Hematopoietic multipotent progenitor cell treated with erythropoietin and hydrocortisone succinate and interleukin-3 and kit ligand, for 4 days (in vitro differentiated cells): ENCODE measurements around the gene CEP131.

Source experiments
- DNase-seq: peaks from one replicate; pipeline ENCODE4 v3.0.0-alpha.2; 2015

CEP131 gene

GRCh38 chr17:81251094-81251708 lies 28.4 kb upstream of the CEP131 start:
- DNase-seq = no peak

- no peak for DNase-seq
These were observed 27.7 kb upstream of the CEP131 start for GRCh38 chr17:81250286-81251093.

GRCh38 chr17:81249223-81250040 lies 26.7 kb upstream of the CEP131 start:
- peak; percentile 42 for DNase-seq

- no peak for DNase-seq
These were observed 25.9 kb upstream of the CEP131 start for GRCh38 chr17:81248649-81249048.

- no peak for DNase-seq
These were observed 24.7 kb upstream of the CEP131 start for GRCh38 chr17:81247339-81247990.

- DNase-seq = no peak
These were observed 24.0 kb upstream of the CEP131 start for GRCh38 chr17:81246679-81247338.

GRCh38 chr17:81246343-81246670 lies 23.5 kb upstream of the CEP131 start:
- DNase-seq = no peak

- no peak for DNase-seq
These were observed 23.0 kb upstream of the CEP131 start for GRCh38 chr17:81245665-81246342.

- DNase-seq = no peak
These were observed 22.4 kb upstream of the CEP131 start for GRCh38 chr17:81245024-81245664.

GRCh38 chr17:81244358-81245023 lies 21.7 kb upstream of the CEP131 start:
- no peak for DNase-seq

GRCh38 chr17:81243333-81243664 lies 20.5 kb upstream of the CEP131 start:
- no peak for DNase-seq

- DNase-seq = no peak
These were observed 19.9 kb upstream of the CEP131 start for GRCh38 chr17:81242421-81243332.

GRCh38 chr17:81241648-81242420 lies 19.1 kb upstream of the CEP131 start:
- DNase-seq = peak; percentile 84

GRCh38 chr17:81241203-81241602 lies 18.4 kb upstream of the CEP131 start:
- no peak for DNase-seq

GRCh38 chr17:81240761-81241160 lies 18.0 kb upstream of the CEP131 start:
- peak; percentile 56 for DNase-seq

GRCh38 chr17:81239714-81240555 lies 17.2 kb upstream of the CEP131 start:
- peak; percentile 65 for DNase-seq

- peak; percentile 100 for DNase-seq
These were observed 16.3 kb upstream of the CEP131 start, which contains the start of the genes NDUFAF8 and TEPSIN for GRCh38 chr17:81238815-81239713. TSS of gene NDUFAF8 (plus strand) at chr17:81239318. CDS start at chr17:81239364, 46 bp downstream. TSS of gene TEPSIN (minus strand) at chr17:81239055. CDS start at chr17:81239033, 22 bp downstream.
